DND-41 (cell line): ENCODE results near the gene WDR89.

Experiments used
- CTCF ChIP-seq: IDR thresholded peaks from 2 replicates; pipeline ENCODE4 v1.5.1; 2012; ENCODE audit warnings: borderline replicate concordance, low read length, moderate library complexity, mild to moderate bottlenecking; ENCODE audit not compliant: poor library complexity, severe bottlenecking; ENCODE audit errors: extremely low read depth
- EZH2 ChIP-seq: IDR thresholded peaks from 3 replicates; pipeline ENCODE4 v1.6.1; 2012; ENCODE audit warnings: borderline replicate concordance, low read depth, mild to moderate bottlenecking, moderate library complexity, low read length, inconsistent platforms; ENCODE audit not compliant: severe bottlenecking

- TF ChIP-seq CTCF (no peak), EZH2 (no peak)
These were observed 549 bp upstream of the WDR89 start for GRCh38 chr14:63642229-63642611.
